A549 (cell line): ENCODE data around the gene UBTD1. TPM values are rescaled to one million over a fixed set of nuclear protein-coding genes. Genes with fewer than 3 reads are reported as not detected.
"Not testable (repeated sequence)": the region's sequence is repeated elsewhere in the genome, so short reads cannot be mapped to it uniquely, and the experiment has no call there.

Experiments used
- ATAC-seq, 2 experiments: fragments of 200-7000 bp in 1 of 2; fragments of >200 bp in 1 of 2; cut with Nextera tagmentation in 1 of 2; cut with Tn5 transposase in 1 of 2; 3 replicates each; pipeline versions ENCODE4 v1.8.0 to v1.9.1; 2018 to 2020; ENCODE audit warnings: mild to moderate bottlenecking in 1 of 2, moderate library complexity in 1 of 2
- CTCF ChIA-PET: fragments of 300-600 bp; sonication (Branson Sonifier 250); formaldehyde crosslinking; extraction: SDS; loops from one replicate; lab custom pipeline; 2021; ENCODE audit warnings: antibody characterized with exemption, inconsistent platforms; lab: Yijun Ruan, JAX
- POLR2A ChIA-PET: fragments of 350-600 bp; formaldehyde crosslinking; extraction: SDS; loops from one replicate; lab custom pipeline; 2021; ENCODE audit warnings: antibody characterized with exemption, inconsistent platforms; lab: Yijun Ruan, JAX
- DNase-seq, 2 experiments: peaks; one replicate each; pipeline versions ENCODE4 v3.0.0 to v3.0.0-alpha.2; 2011 to 2016; ENCODE audit warnings: low read depth in 1 of 2, low spot score in 1 of 2
- FAIRE-seq: peaks from 2 replicates; lab custom pipeline; 2011; peaks lifted over from hg19 to GRCh38; lab: Jason Lieb, UNC
- H3K27ac ChIP-seq, 2 experiments: fragments of >200 bp; sonication (Bioruptor Twin); formaldehyde crosslinking; 3 replicates each; pipeline ENCODE4 v1.5.1; 2016 to 2017
- H3K4me1 ChIP-seq: fragments of >200 bp; sonication (Bioruptor Twin); formaldehyde crosslinking; 3 replicates; pipeline ENCODE4 v1.6.1; 2016
- H3K4me2 ChIP-seq: fragments of >200 bp; sonication (Bioruptor Twin); formaldehyde crosslinking; 3 replicates; pipeline ENCODE4 v1.6.1; 2016
- H3K4me3 ChIP-seq: fragments of >200 bp; sonication (Bioruptor Twin); formaldehyde crosslinking; 3 replicates; pipeline ENCODE4 v1.5.1; 2016
- H3K9me3 ChIP-seq: fragments of >200 bp; sonication (Bioruptor Twin); formaldehyde crosslinking; 3 replicates; pipeline ENCODE4 v1.6.1; 2016
- CTCF ChIP-seq: fragments of >200 bp; sonication (Bioruptor Twin); formaldehyde crosslinking; IDR thresholded peaks from 3 replicates; pipeline ENCODE4 v1.5.1; 2016
- ELK1 ChIP-seq: fragments of 150-350 bp; IDR thresholded peaks from 2 replicates; pipeline ENCODE4 v1.6.1; 2014; ENCODE audit warnings: low read depth, mild to moderate bottlenecking, low read length
- EP300 ChIP-seq, 2 experiments: fragments of >200 bp; sonication (Bioruptor Twin); formaldehyde crosslinking; IDR thresholded peaks; 2 replicates in 1 of 2; 3 replicates in 1 of 2; pipeline ENCODE4 v1.6.1; 2016 to 2017
- ESRRA ChIP-seq: fragments of 150-350 bp; IDR thresholded peaks from 2 replicates; pipeline ENCODE4 v1.6.1; 2014; ENCODE audit warnings: mild to moderate bottlenecking, low read length, borderline replicate concordance
- FOSL2 ChIP-seq, 2 experiments: fragments of 450-650 bp in 1 of 2; fragments of >200 bp in 1 of 2; sonication (Bioruptor Twin) in 1 of 2; formaldehyde crosslinking; IDR thresholded peaks; 2 replicates each; pipeline versions ENCODE4 v1.5.0 to v1.6.1; 2016 to 2020; ENCODE audit warnings: mild to moderate bottlenecking in 1 of 2, moderate library complexity in 1 of 2
- FOXS1 ChIP-seq: fragments of 250-450 bp; sonication (Bioruptor Pico); IDR thresholded peaks from 2 replicates; pipeline ENCODE4 v1.5.0; 2020; ENCODE audit warnings: mild to moderate bottlenecking, moderate library complexity
- GATA3 ChIP-seq: IDR thresholded peaks from 2 replicates; pipeline ENCODE4 v1.6.1; 2012; ENCODE audit warnings: borderline replicate concordance
- HDAC2 ChIP-seq: fragments of 200-600 bp; sonication (generic); IDR thresholded peaks from 2 replicates; pipeline ENCODE4 v1.6.1; 2016
- HES2 ChIP-seq: fragments of >200 bp; sonication (Bioruptor Twin); formaldehyde crosslinking; IDR thresholded peaks from 2 replicates; pipeline ENCODE4 v1.6.1; 2016
- JUN ChIP-seq, 2 experiments: fragments of >200 bp; sonication (Bioruptor Twin); formaldehyde crosslinking; IDR thresholded peaks; 2 replicates in 1 of 2; 3 replicates in 1 of 2; pipeline ENCODE4 v1.6.1; 2016 to 2017
- JUNB ChIP-seq: fragments of >200 bp; sonication (Bioruptor Twin); formaldehyde crosslinking; IDR thresholded peaks from 2 replicates; pipeline ENCODE4 v1.6.1; 2016
- PBX3 ChIP-seq: IDR thresholded peaks from 2 replicates; pipeline ENCODE4 v1.6.1; 2012
- RCOR1 ChIP-seq: fragments of 150-350 bp; IDR thresholded peaks from 2 replicates; pipeline ENCODE4 v1.6.1; 2014; ENCODE audit warnings: antibody characterized with exemption, low read length, low read depth
- SMC3 ChIP-seq: fragments of >200 bp; sonication (Bioruptor Twin); formaldehyde crosslinking; IDR thresholded peaks from 3 replicates; pipeline ENCODE4 v1.6.1; 2018; ENCODE audit warnings: inconsistent platforms
- SREBF2 ChIP-seq: fragments of 450-650 bp; IDR thresholded peaks from 2 replicates; pipeline ENCODE4 v1.6.1; 2014; ENCODE audit warnings: mild to moderate bottlenecking, moderate library complexity
- TP53 ChIP-seq: fragments of 250-450 bp; sonication (Bioruptor Pico); IDR thresholded peaks from 2 replicates; pipeline ENCODE4 v1.5.0; 2021; ENCODE audit warnings: mild to moderate bottlenecking, moderate library complexity
- ZC3H11A ChIP-seq: fragments of 450-650 bp; IDR thresholded peaks from 2 replicates; pipeline ENCODE4 v1.6.1; 2014; ENCODE audit warnings: antibody characterized with exemption, mild to moderate bottlenecking
- ZNF302 ChIP-seq: fragments of 250-450 bp; sonication (Bioruptor Pico); IDR thresholded peaks from 2 replicates; pipeline ENCODE4 v1.9.0; 2021; ENCODE audit warnings: inconsistent platforms, mild to moderate bottlenecking, moderate library complexity
- WGBS: methylation state at CpG from one replicate; pipeline ENCODE4 v1.1.6; 2017; ENCODE audit errors: missing lambda C conversion rate; 5-methylcytosine and 5-hydroxymethylcytosine counted together
- polyA plus RNA-seq, 4 experiments: library from polyadenylated mRNA; depleted of rRNA in 3 of 4; stranded (reverse); fragments of >200 nt; fragmentation: RNase III in 1 of 4; extraction: RNeasy Plus Mini Kit Qiagen cat#74134 plus additional on column Dnase treatment in 1 of 4; gene quantifications; 2 replicates in 3 of 4; 3 replicates in 1 of 4; pipeline ENCODE4 v1.2.3, GENCODE V29; 2011 to 2017
- TF ChIP-seq, protein P1 (sequence below): IDR thresholded peaks from 2 replicates; pipeline ENCODE4 v1.6.1; 2012

Gene UBTD1
- polyA plus RNA-seq, 2 of the 4 experiments (the other 2 are of a cell fraction): 5.9 to 11.6 TPM

DNA sequence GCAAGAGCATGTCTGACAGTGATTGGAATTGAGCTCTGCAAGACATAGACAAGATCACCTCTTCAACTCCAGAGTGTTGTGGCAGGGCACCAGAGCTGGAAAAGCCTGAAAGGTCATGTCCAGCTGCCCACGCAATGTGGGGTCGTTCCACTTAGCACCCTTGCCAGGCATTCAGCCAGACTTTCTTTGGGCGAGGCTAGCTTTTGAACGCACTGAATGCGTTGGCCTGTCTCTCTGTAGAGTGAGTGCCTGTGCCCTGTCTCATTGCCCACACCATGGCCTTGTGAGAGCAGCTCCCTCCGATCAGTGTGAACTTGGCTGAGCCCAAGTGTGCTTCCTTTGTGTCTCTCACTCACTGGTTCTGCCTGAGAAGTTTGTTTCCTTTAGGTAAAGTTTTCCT is 23.3 kb downstream of the UBTD1 start (continued):
- TF ChIP-seq HDAC2: no peak

DNA sequence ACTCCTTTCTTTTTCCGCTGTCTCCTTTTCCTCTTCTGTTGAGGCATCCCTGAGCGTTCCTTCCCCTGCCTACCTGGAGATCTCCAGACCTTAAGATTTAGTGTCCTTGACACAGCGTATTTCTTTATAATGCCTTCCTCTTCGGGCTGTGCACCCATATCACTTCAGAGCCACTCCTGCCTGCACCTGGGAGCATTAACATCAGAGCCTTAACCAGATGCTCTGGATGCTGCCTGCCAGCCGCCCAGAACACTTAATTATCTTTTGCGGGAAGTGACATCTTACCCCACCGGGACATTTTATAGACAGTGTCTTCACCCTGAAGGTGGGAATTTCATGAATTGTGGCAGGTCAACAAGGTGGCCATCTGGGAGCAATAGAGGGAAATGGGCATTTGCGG is 24.2 kb downstream of the UBTD1 start:
- POLR2A ChIA-PET: no interaction called here
- H3K9me3 ChIP-seq: no peaks in the 10 kb centered on the region
- no peak overlapping the region for H3K4me3 ChIP-seq
- FAIRE-seq: no peak
- no peak for TF ChIP-seq HES2
- TF ChIP-seq ZNF302 (CRISPR knock-in tag): no peak
- TF ChIP-seq, all 56 proteins: peak for 0
- no peak overlapping the region for H3K27ac ChIP-seq
- CTCF ChIA-PET: interaction anchor here (1.1 to 1.9 kb wide), 5 partner anchors 11 to 59 kb away, joined by 4 to 16 read pairs (median 5); no protein-coding TSS in a partner anchor
- ATAC-seq: no peak
- peaks cover 10% of the 10 kb centered on the region; the same call in 2 of the 3 replicates for H3K4me1 ChIP-seq
- DNase-seq: no peak
- no peak overlapping the region for H3K4me2 ChIP-seq
- WGBS: 84% methylated on average over 8 of the region's 8 CpGs

GRCh38 chr10:97525086-97525485 is 26.4 kb downstream of the UBTD1 start:
- CTCF ChIA-PET: interaction anchor here (0.8 to 1.2 kb wide), 2 partner anchors 9 to 29 kb away, joined by 3 to 6 read pairs; no protein-coding TSS in a partner anchor
- H3K27ac ChIP-seq: no peak overlapping the region
- 0 out of 3 replicates have a peak, but pooled peaks cover 3% of the 10 kb centered on the region for H3K4me1 ChIP-seq
- no peak overlapping the region for H3K4me2 ChIP-seq
- DNase-seq (no peak), FAIRE-seq (no peak), ATAC-seq (no peak)
- 88% methylated on average over 5 of the region's 5 CpGs for WGBS
- TF ChIP-seq HDAC2 (no peak), ZNF302 (CRISPR knock-in tag) (no peak), ESRRA (no peak), FOXS1 (no peak), SREBF2 (no peak), JUNB (no peak), RCOR1 (no peak), ZC3H11A (no peak)
- TF ChIP-seq, protein P1, sequence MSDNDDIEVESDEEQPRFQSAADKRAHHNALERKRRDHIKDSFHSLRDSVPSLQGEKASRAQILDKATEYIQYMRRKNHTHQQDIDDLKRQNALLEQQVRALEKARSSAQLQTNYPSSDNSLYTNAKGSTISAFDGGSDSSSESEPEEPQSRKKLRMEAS: no peak
- H3K9me3 ChIP-seq: no peaks in the 10 kb centered on the region
- no peak overlapping the region for H3K4me3 ChIP-seq
- POLR2A ChIA-PET: interaction anchor here (0.6 kb wide), 1 partner anchor 9 kb away, joined by 3 read pairs; no protein-coding TSS in a partner anchor

GRCh38 chr10:97525683-97526110 is 27.0 kb downstream of the UBTD1 start:
- DNase-seq (no peak), ATAC-seq (no peak), FAIRE-seq (no peak)
- Histone ChIP-seq H3K4me1 (0 out of 3 replicates have a peak, but pooled peaks cover 3% of the 10 kb centered on the region), H3K27ac (no peak overlapping the region), H3K4me2 (no peak overlapping the region), H3K4me3 (no peak overlapping the region), H3K9me3 (no peaks in the 10 kb centered on the region)
- CTCF ChIA-PET: no interaction called here
- TF ChIP-seq PBX3 (no peak), ELK1 (no peak), ESRRA (no peak), HES2 (no peak), CTCF (no peak), EP300 (IDR thresholded peaks at IDR 0.05) (no peak), FOSL2 (IDR thresholded peaks at IDR 0.05) (no peak), FOSL2 (CRISPR knock-in tag; IDR thresholded peaks at IDR 0.05) (no peak), SMC3 (no peak), TP53 (no peak), JUN (IDR thresholded peaks at IDR 0.05) (no peak), GATA3 (no peak)
- WGBS: 56% methylated on average over 1 of the region's 1 CpG
- POLR2A ChIA-PET: no interaction called here

- H3K4me2 ChIP-seq, H3K4me1 ChIP-seq, DNase-seq, H3K4me3 ChIP-seq, POLR2A ChIA-PET, H3K27ac ChIP-seq, ATAC-seq, H3K9me3 ChIP-seq, CTCF ChIA-PET, FAIRE-seq: not testable (repeated sequence)
- WGBS: no CpG with 5 or more reads among the region's 29 CpGs
These were observed 30.2 kb downstream of the UBTD1 start for GRCh38 chr10:97528876-97529275.
